ENCODE measurements around the gene RNF113B. TPM values are rescaled to one million over a fixed set of nuclear protein-coding genes. Genes with fewer than 3 reads are reported as not detected.

RNF113B gene
- total and polyA plus RNA-seq, 2 of the 4 experiments (the other 2 are of a cell fraction), result not detected

DNA sequence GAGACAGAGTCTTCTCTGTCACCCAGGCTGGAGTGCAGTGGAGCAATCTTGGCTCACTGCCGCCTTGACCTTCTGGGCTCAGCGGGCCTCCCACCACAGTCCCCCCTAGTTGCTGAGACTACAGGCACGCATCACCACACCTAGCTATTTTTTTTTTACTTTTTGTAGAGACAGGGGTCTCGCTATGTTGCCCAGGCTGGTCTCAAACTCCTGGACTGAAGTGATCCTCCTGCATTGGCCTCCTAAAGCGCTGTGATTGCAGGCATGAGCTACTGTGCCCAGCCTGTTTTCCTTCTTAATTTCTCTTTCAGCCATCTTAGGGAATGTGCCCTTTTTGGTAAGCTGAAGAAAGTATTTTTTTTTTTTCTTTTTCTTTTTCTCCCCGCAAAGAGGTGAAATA is 42.6 kb upstream of the RNF113B start:
- no peak overlapping the region for H2BK5ac ChIP-seq (ENCODE audit: low read depth, low read length, poor library complexity, severe bottlenecking)
- DNase-seq (no peak), ATAC-seq (ENCODE audit: low read depth) (no peak)
- in situ Hi-C loops (cut with MboI; ENCODE audit: low sequenced_read_pairs), result loop anchor here (5.0 kb wide), 1 partner anchor 47 kb away; no protein-coding TSS in a partner anchor
- peaks cover 50 to 93% of the 10 kb centered on the region in 2 experiments for H3K79me1 ChIP-seq (ENCODE audit: low read depth in 1 of 2, low read length in 2 of 2)
- H3K4me2 ChIP-seq (ENCODE audit: low read depth, low read length), result no peak overlapping the region
- TF ChIP-seq, protein P1, sequence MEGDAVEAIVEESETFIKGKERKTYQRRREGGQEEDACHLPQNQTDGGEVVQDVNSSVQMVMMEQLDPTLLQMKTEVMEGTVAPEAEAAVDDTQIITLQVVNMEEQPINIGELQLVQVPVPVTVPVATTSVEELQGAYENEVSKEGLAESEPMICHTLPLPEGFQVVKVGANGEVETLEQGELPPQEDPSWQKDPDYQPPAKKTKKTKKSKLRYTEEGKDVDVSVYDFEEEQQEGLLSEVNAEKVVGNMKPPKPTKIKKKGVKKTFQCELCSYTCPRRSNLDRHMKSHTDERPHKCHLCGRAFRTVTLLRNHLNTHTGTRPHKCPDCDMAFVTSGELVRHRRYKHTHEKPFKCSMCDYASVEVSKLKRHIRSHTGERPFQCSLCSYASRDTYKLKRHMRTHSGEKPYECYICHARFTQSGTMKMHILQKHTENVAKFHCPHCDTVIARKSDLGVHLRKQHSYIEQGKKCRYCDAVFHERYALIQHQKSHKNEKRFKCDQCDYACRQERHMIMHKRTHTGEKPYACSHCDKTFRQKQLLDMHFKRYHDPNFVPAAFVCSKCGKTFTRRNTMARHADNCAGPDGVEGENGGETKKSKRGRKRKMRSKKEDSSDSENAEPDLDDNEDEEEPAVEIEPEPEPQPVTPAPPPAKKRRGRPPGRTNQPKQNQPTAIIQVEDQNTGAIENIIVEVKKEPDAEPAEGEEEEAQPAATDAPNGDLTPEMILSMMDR (conservative IDR thresholded peaks at IDR 0.05; ENCODE audit: low read depth, low read length), result no peak
- TF ChIP-seq POLR2A (IDR thresholded peaks at IDR 0.05; ENCODE audit: low read depth, low read length) (no peak), NFE2L2 (IDR thresholded peaks at IDR 0.05; ENCODE audit: low read depth, low read length) (no peak), CEBPB (IDR thresholded peaks at IDR 0.05; ENCODE audit: low read depth, low read length) (no peak), MAZ (IDR thresholded peaks at IDR 0.05; ENCODE audit: borderline replicate concordance, low read depth, low read length) (no peak), RFX5 (IDR thresholded peaks at IDR 0.05; ENCODE audit: low read depth, low read length) (no peak), RAD21 (IDR thresholded peaks at IDR 0.05; ENCODE audit: low read length) (no peak)
- ChIA-PET POLR2A (ENCODE audit: unreplicated experiment) (no interaction called here), CTCF (interaction anchor here (1.2 kb wide), 1 partner anchor 152 kb away, joined by 5 read pairs; no protein-coding TSS in a partner anchor)
- no peak overlapping the region for H3K27ac ChIP-seq (ENCODE audit: insufficient read depth, low read length)
- no peak overlapping the region for H3K4me3 ChIP-seq (ENCODE audit: insufficient read depth, low read depth, low read length)
- peaks cover 47% of the 10 kb centered on the region for H3K4me1 ChIP-seq (ENCODE audit: control insufficient read depth, insufficient read depth, low read length)
- H2AK5ac ChIP-seq (ENCODE audit: low read depth, low read length), result no peak overlapping the region
- H3K36me3 ChIP-seq (ENCODE audit: control insufficient read depth, insufficient read depth, low read length), result peaks cover 16% of the 10 kb centered on the region
- H3K9ac ChIP-seq (ENCODE audit: low read depth, low read length), result no peak overlapping the region
- H3K9me1 ChIP-seq (ENCODE audit: insufficient read depth, low read length), result peaks cover 41% of the 10 kb centered on the region
- H3K4ac ChIP-seq (ENCODE audit: low read depth, low read length), result no peak overlapping the region
- no peaks in the 10 kb centered on the region for H3K27me3 ChIP-seq (ENCODE audit: control insufficient read depth, insufficient read depth, low read length)
- no CpG with 5 or more reads among the region's 6 CpGs for WGBS, 2 experiments (ENCODE audit: extremely low coverage in 2 of 2, insufficient read length in 1 of 2)
- no peak overlapping the region for H4K8ac ChIP-seq (ENCODE audit: low read depth in 2 of 2, low read length in 2 of 2)
- intact Hi-C loops (cut with micrococcal nuclease), result no loop called here
- no peak overlapping the region for H2BK120ac ChIP-seq (ENCODE audit: low read depth, low read length)
- H4K20me1 ChIP-seq (ENCODE audit: insufficient read depth, low read length), result peaks cover 18% of the 10 kb centered on the region; the same call in 1 of the 2 replicates
- H3K18ac ChIP-seq (ENCODE audit: low read depth, low read length), result no peak overlapping the region
- no peak overlapping the region for H4K91ac ChIP-seq (ENCODE audit: insufficient read depth, low read depth, low read length)
- dilution Hi-C loops (cut with HindIII; ENCODE audit: low sequenced_read_pairs, unreplicated experiment), result no loop called here
- no TSS peak for BruUV-seq (replicated peaks)
- no peak overlapping the region; the same call in 1 of the 2 replicates for H3K14ac ChIP-seq (replicated peaks; ENCODE audit: low read depth, low read length)
- no peak overlapping the region for H4K5ac ChIP-seq (ENCODE audit: low read depth, low read length)
- H2BK20ac ChIP-seq (ENCODE audit: low read depth, low read length), result no peak overlapping the region
- H3K9me3 ChIP-seq (ENCODE audit: control insufficient read depth, insufficient read depth, low read length), result no peaks in the 10 kb centered on the region
- H3K23ac ChIP-seq (ENCODE audit: low read depth, low read length), result no peak overlapping the region; the same call in 1 of the 2 replicates
- H2AFZ ChIP-seq (replicated peaks; ENCODE audit: low read length, poor library complexity), result no peak overlapping the region
- no peak overlapping the region for H2BK15ac ChIP-seq (ENCODE audit: low read depth, low read length)
- no peak overlapping the region for H3K56ac ChIP-seq (ENCODE audit: extremely low read depth, insufficient read depth, low read length)
- H2AK9ac ChIP-seq (replicated peaks; ENCODE audit: low read depth, low read length, poor library complexity), result no peak overlapping the region
